Choroid plexus epithelial cell (primary cell): ENCODE data around the gene SLF2.

Source experiments
- DNase-seq: peaks from one replicate; pipeline ENCODE4 v3.0.0-alpha.2; 2010; ENCODE audit warnings: low read depth
- H3K4me3 ChIP-seq: 2 replicates; pipeline ENCODE4 v1.5.1; 2011; ENCODE audit warnings: low read depth, mild to moderate bottlenecking, control low read depth, low read length, moderate library complexity
- TF ChIP-seq, protein P1 (sequence below): conservative IDR thresholded peaks from 2 replicates; pipeline ENCODE4 v1.5.1; 2011; ENCODE audit warnings: low read depth, mild to moderate bottlenecking, control low read depth, inconsistent platforms, low read length, moderate library complexity

SLF2 gene

DNA sequence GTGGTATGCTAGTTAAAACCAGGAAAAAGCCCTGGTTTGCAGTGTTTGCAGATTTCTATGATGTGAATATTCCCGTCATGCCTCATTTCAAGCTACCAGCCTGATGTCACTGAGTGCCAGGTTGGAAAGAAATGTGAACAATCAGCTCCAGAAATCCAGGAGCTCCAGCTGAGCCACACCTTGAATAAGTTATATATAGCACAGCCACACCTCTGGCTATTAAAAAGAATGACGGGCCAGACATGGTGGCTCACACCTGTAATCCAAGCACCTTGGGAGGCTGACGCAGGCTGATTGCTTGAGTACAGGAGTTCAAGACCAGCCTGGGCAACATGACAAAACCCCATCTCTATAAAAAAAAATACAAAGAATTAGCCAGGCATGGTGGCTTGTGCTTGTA lies 18.7 kb upstream of the SLF2 start:
- TF ChIP-seq, protein P1, sequence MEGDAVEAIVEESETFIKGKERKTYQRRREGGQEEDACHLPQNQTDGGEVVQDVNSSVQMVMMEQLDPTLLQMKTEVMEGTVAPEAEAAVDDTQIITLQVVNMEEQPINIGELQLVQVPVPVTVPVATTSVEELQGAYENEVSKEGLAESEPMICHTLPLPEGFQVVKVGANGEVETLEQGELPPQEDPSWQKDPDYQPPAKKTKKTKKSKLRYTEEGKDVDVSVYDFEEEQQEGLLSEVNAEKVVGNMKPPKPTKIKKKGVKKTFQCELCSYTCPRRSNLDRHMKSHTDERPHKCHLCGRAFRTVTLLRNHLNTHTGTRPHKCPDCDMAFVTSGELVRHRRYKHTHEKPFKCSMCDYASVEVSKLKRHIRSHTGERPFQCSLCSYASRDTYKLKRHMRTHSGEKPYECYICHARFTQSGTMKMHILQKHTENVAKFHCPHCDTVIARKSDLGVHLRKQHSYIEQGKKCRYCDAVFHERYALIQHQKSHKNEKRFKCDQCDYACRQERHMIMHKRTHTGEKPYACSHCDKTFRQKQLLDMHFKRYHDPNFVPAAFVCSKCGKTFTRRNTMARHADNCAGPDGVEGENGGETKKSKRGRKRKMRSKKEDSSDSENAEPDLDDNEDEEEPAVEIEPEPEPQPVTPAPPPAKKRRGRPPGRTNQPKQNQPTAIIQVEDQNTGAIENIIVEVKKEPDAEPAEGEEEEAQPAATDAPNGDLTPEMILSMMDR, result no peak
- DNase-seq, result no peak
- no peak overlapping the region for H3K4me3 ChIP-seq

DNA sequence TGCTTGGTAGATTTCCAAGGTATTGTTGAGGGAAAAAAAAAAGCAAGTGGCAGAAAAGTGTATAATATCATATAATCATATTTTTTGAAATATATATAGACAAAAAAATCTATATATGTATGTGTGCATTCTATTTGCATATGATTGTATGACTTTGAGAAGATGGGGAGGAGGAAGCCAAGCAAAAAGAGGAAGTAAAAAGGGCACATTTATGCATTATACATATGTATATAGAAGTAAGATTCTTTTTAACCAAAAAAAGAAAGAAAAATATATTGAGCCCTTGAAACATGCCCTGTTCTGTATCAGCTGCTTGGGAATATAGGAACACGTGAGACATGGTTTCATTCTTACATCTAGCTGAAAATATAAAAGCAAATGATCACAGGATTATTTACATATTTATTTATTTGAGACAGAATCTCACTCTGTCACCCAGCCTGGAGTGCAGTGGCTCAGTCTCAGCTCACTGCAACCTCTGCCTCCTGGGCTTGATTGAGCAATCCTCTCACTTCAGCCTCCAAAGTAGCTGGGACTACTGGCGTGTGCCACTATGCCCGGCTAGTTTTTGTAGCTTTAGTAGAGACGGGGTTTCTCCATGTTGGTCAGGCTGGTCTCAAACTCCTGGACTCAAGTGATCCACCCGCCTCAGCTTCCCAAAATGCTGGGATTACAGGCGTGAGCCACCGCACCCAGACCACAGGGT lies 18.0 kb upstream of the SLF2 start:
- H3K4me3 ChIP-seq, result no peak overlapping the region
- no peak for DNase-seq
- TF ChIP-seq, protein P1, result no peak

DNA sequence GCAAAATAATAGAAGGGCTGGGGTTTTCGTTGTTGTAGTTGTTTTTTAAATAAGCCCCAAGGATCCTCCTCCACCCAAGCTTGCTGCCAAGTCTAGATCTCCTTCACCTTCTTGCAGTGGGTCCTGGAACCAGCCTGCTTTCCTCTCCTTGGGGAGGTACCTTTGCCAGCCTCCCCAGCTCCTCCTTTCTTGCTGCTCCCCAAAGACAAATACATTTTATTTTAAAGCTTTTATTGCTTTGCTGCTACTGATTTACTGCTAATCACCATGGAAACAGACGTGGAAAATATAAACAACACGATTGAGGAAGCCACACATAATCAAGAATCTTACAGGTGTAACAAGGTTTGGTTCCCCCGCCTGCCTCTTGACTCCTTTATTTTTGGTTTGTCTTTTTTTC lies 17.4 kb upstream of the SLF2 start:
- no peak for DNase-seq
- H3K4me3 ChIP-seq, result no peak overlapping the region
- TF ChIP-seq, protein P1, result no peak

DNA sequence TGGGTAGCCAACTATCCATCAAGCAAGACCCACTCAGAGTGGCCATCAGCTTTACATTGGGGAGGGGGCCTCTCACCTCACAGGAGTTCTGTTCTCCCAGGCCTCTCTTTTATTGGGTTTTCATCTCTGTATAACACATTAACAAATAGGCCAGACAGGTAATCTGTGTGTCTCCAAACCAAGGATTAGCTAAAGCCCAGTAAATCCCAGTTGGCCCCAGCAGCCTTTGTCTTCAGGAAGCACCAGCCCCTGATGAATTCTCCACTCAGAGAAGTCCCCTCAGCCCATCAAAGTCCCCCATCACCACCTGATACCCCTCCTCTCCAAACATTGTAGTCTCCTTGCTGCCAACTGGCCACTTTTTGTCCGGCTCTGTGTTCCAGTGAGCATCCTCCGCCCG lies 16.9 kb upstream of the SLF2 start:
- TF ChIP-seq, protein P1, result no peak
- no peak for DNase-seq
- no peak overlapping the region for H3K4me3 ChIP-seq

DNA sequence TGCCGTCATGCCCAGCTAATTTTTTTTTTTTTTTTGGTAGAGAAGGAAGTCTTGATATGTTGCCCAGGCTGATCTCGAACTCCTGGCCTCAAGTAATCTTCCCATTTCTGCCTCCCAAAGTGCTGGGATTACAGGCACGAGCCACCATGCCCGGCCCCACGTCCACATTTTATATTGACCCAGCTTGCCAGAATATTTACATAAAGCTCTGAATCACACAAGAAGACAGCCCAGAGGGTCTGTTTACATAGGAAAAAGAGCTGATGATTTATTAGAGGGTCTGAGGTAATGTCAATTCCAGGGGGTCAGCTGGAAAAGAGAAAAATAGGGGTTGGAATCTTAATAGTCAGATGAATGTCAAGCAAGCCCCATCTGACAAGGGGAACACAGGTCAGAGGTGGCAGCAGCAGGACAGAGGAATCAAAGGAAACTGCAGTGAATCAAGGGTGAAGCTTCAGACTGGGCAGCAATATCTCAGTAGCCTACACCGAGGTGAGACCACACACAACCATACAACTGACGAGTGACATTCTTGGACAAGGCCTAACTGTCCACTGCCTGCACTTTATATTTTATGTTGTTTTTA lies 15.8 kb upstream of the SLF2 start:
- no peak for DNase-seq
- TF ChIP-seq, protein P1, result no peak

DNA sequence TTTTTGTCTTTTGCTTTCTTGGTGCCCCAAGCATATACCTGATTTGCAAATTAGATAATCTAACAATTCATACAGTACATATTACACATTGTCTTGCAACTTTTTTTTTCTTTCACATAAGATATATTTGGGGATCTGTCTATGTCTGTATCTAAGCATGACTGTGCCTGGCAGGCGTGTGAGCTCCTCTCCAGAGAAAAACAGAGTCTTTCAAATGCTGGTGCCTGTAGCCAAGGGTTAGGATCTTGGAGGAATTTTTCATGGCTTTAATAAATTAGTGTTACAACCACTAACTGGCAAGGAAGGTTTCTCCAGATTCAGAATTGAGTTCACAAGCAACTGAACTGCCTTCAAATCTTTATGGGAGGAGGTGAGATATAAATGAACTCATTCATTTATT lies 14.8 kb upstream of the SLF2 start:
- TF ChIP-seq, protein P1, result no peak
- no peak for DNase-seq

More for the DNA sequence above, 15.8 kb upstream of the SLF2 start:
- H3K4me3 ChIP-seq, result no peak overlapping the region

DNA sequence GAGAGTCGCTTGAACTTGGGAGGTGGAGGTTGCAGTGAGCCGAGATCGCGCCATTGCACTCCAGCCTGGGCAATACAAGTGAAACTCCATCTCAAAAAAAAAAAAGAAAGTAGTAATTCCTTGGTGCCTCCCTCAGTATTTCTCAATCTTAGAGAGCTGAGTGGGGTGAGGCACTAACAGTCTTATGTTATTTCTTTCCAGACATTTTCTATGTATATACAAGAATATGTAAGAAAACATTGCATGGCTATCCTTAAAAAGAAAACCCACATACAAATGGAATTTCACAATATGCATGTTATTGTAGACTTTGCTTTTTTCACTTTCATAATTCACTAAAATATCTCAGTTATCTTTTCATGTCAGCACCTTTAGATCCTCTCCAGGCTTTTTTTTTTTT lies 13.6 kb upstream of the SLF2 start:
- TF ChIP-seq, protein P1, result no peak
- H3K4me3 ChIP-seq, result no peak overlapping the region
- peak; percentile 52 for DNase-seq

More for the DNA sequence above, 14.8 kb upstream of the SLF2 start:
- no peak overlapping the region for H3K4me3 ChIP-seq
